H1 (cell line): ENCODE data around the gene PARD3. TPM values are rescaled to one million over a fixed set of nuclear protein-coding genes. Genes with fewer than 3 reads are reported as not detected.

Source experiments
- CTCF ChIA-PET: fragments of 300-600 bp; sonication (Branson Sonifier 250); formaldehyde crosslinking; loops from one replicate; lab custom pipeline; 2021; ENCODE audit not compliant: partially characterized antibody; lab: Charles Lee
- POLR2A ChIA-PET: fragments of 300-600 bp; sonication (Branson Sonifier 250); formaldehyde crosslinking; loops from one replicate; lab custom pipeline; 2021; ENCODE audit warnings: inconsistent platforms; ENCODE audit not compliant: partially characterized antibody; lab: Charles Lee
- DNase-seq, 2 experiments: peaks; one replicate each; pipeline versions ENCODE4 v3.0.0 to v3.0.0-alpha.2; 2010 to 2022; ENCODE audit warnings: low spot score in 2 of 2, low read depth in 1 of 2, mixed read lengths in 1 of 2
- FAIRE-seq: peaks from 2 replicates; lab custom pipeline; 2011; peaks lifted over from hg19 to GRCh38; lab: Jason Lieb, UNC
- H2AFZ ChIP-seq: 2 replicates; pipeline ENCODE4 v1.8.1; 2012; ENCODE audit warnings: low read length, inconsistent platforms
- H2AK5ac ChIP-seq: 2 replicates; pipeline ENCODE4 v1.6.1; 2013; ENCODE audit warnings: low read depth, low read length
- H2BK120ac ChIP-seq: replicated peaks from 2 replicates; pipeline ENCODE3; 2013; ENCODE audit warnings: low read depth, low read length, inconsistent platforms
- H2BK12ac ChIP-seq: 2 replicates; pipeline ENCODE4 v1.6.1; 2013; ENCODE audit warnings: low read depth, low read length
- H2BK15ac ChIP-seq: 2 replicates; pipeline ENCODE4 v1.6.1; 2013; ENCODE audit warnings: low read length
- H2BK20ac ChIP-seq: 2 replicates; pipeline ENCODE4 v1.6.1; 2013; ENCODE audit warnings: low read length
- H2BK5ac ChIP-seq: 2 replicates; pipeline ENCODE4 v1.6.1; 2013; ENCODE audit warnings: low read depth, low read length
- H3K14ac ChIP-seq: 2 replicates; pipeline ENCODE4 v1.6.1; 2013; ENCODE audit warnings: inconsistent platforms; ENCODE audit not compliant: insufficient read length
- H3K18ac ChIP-seq: 2 replicates; pipeline ENCODE4 v1.6.1; 2013; ENCODE audit warnings: low read length; ENCODE audit errors: extremely low read depth
- H3K23ac ChIP-seq: 2 replicates; pipeline ENCODE4 v1.6.1; 2013; ENCODE audit warnings: inconsistent platforms; ENCODE audit not compliant: insufficient read length
- H3K23me2 ChIP-seq: 2 replicates; pipeline ENCODE4 v1.6.1; 2013; ENCODE audit warnings: low read depth, low read length
- H3K27ac ChIP-seq: 2 replicates; pipeline ENCODE4 v1.6.1; 2011; ENCODE audit warnings: low read depth, low read length, inconsistent platforms
- H3K27me3 ChIP-seq, 4 experiments: replicated peaks in 1 of 4; 1 replicate in 1 of 4; 2 replicates in 3 of 4; pipeline versions ENCODE4 v1.6.1 to v1.8.1; 2011 to 2013; ENCODE audit warnings: low read length in 3 of 4, mild to moderate bottlenecking in 3 of 4, inconsistent platforms in 2 of 4, mixed read lengths in 2 of 4, moderate library complexity in 1 of 4; ENCODE audit not compliant: control insufficient read depth in 3 of 4, insufficient read depth in 3 of 4; ENCODE audit errors: extremely low read depth in 1 of 4
- H3K36me3 ChIP-seq, 4 experiments: 2 replicates each; pipeline versions ENCODE4 v1.6.1 to v1.8.1; 2011 to 2013; ENCODE audit warnings: mild to moderate bottlenecking in 4 of 4, low read length in 3 of 4, moderate library complexity in 2 of 4, control low read depth in 1 of 4, inconsistent platforms in 1 of 4; ENCODE audit not compliant: insufficient read depth in 4 of 4, control insufficient read depth in 2 of 4
- H3K4ac ChIP-seq: replicated peaks from 2 replicates; pipeline ENCODE3; 2013; ENCODE audit warnings: low read length, low read depth, mixed read lengths, inconsistent platforms; ENCODE audit not compliant: insufficient read length
- H3K4me1 ChIP-seq, 4 experiments: replicated peaks in 1 of 4; 1 replicate in 1 of 4; 2 replicates in 3 of 4; pipeline versions ENCODE4 v1.6.1 to v1.8.1; 2011 to 2013; ENCODE audit warnings: low read length in 3 of 4, inconsistent platforms in 2 of 4, mixed read lengths in 1 of 4; ENCODE audit not compliant: insufficient read depth in 4 of 4, control insufficient read depth in 3 of 4
- H3K4me2 ChIP-seq, 2 experiments: 2 replicates each; pipeline versions ENCODE4 v1.6.1 to v1.8.1; 2011 to 2013; ENCODE audit warnings: low read depth in 2 of 2, low read length in 2 of 2, control low read depth in 1 of 2, inconsistent platforms in 1 of 2, mild to moderate bottlenecking in 1 of 2; ENCODE audit not compliant: insufficient read depth in 1 of 2
- H3K4me3 ChIP-seq, 4 experiments: fragments of 200-600, 300-600 bp in 1 of 4; sonication (generic), shearing (Covaris generic), sonication (Bioruptor Twin) in 1 of 4; 2 replicates each; pipeline versions ENCODE4 v1.5.1 to v1.8.1; 2011 to 2016; ENCODE audit warnings: low read length in 4 of 4, low read depth in 3 of 4, control low read depth in 2 of 4, inconsistent platforms in 2 of 4, mild to moderate bottlenecking in 2 of 4, mixed read lengths in 1 of 4, moderate library complexity in 1 of 4; ENCODE audit not compliant: insufficient read depth in 2 of 4; ENCODE audit errors: extremely low read depth in 1 of 4
- H3K56ac ChIP-seq: replicated peaks from 2 replicates; pipeline ENCODE3; 2013; ENCODE audit warnings: low read depth, mild to moderate bottlenecking, mixed read lengths, low read length, inconsistent platforms; ENCODE audit not compliant: insufficient read length
- H3K79me1 ChIP-seq: 2 replicates; pipeline ENCODE4 v1.6.1; 2013; ENCODE audit warnings: low read depth, low read length, control low read depth
- H3K79me2 ChIP-seq, 2 experiments: 2 replicates each; pipeline versions ENCODE4 v1.6.1 to v1.8.1; 2012 to 2013; ENCODE audit warnings: low read length in 2 of 2, mild to moderate bottlenecking in 2 of 2, inconsistent platforms in 1 of 2; ENCODE audit not compliant: insufficient read depth in 2 of 2, control insufficient read depth in 1 of 2
- H3K9ac ChIP-seq, 4 experiments: replicated peaks in 1 of 4; 1 replicate in 1 of 4; 2 replicates in 3 of 4; pipeline versions ENCODE4 v1.6.1 to v1.8.1; 2011 to 2013; ENCODE audit warnings: low read depth in 3 of 4, low read length in 3 of 4, control low read depth in 2 of 4, mild to moderate bottlenecking in 2 of 4, moderate library complexity in 2 of 4, inconsistent platforms in 1 of 4; ENCODE audit errors: extremely low read depth in 1 of 4
- H3K9me3 ChIP-seq, 2 experiments: 2 replicates each; pipeline versions ENCODE4 v1.6.1 to v1.8.1; 2012 to 2013; ENCODE audit warnings: mild to moderate bottlenecking in 2 of 2, moderate library complexity in 2 of 2, control low read depth in 1 of 2, inconsistent platforms in 1 of 2, low read depth in 1 of 2, low read length in 1 of 2, mixed read lengths in 1 of 2; ENCODE audit not compliant: insufficient read depth in 2 of 2
- H4K20me1 ChIP-seq, 2 experiments: replicated peaks in 1 of 2; 2 replicates each; pipeline versions ENCODE3 to v1.8.1; 2011 to 2013; ENCODE audit warnings: inconsistent platforms in 2 of 2, low read length in 2 of 2, mild to moderate bottlenecking in 1 of 2; ENCODE audit not compliant: insufficient read depth in 2 of 2, control insufficient read depth in 1 of 2
- H4K5ac ChIP-seq: 2 replicates; pipeline ENCODE4 v1.6.1; 2013; ENCODE audit warnings: low read length, low read depth, mixed read lengths, inconsistent platforms; ENCODE audit not compliant: insufficient read length
- H4K8ac ChIP-seq: 2 replicates; pipeline ENCODE4 v1.8.0; 2013; ENCODE audit warnings: mild to moderate bottlenecking, moderate library complexity, low read length, inconsistent platforms; ENCODE audit not compliant: insufficient read depth; ENCODE audit errors: extremely low read depth
- H4K91ac ChIP-seq: replicated peaks from 2 replicates; pipeline ENCODE3; 2013; ENCODE audit warnings: low read length, mixed read lengths, inconsistent platforms; ENCODE audit not compliant: insufficient read length
- BACH1 ChIP-seq: IDR thresholded peaks from 2 replicates; pipeline ENCODE4 v1.6.1; 2012; ENCODE audit warnings: low read length, improper control_type of control experiment
- BCL11A ChIP-seq, 2 experiments: IDR thresholded peaks; one replicate each; pipeline ENCODE4 v1.6.1; 2011; ENCODE audit warnings: low read depth in 2 of 2, low read length in 2 of 2, mild to moderate bottlenecking in 2 of 2
- CTBP2 ChIP-seq: IDR thresholded peaks from 2 replicates; pipeline ENCODE4 v1.7.0; 2011; ENCODE audit warnings: borderline replicate concordance, mild to moderate bottlenecking, moderate library complexity, mixed read lengths, low read length; ENCODE audit not compliant: insufficient read depth, insufficient read length
- E2F6 ChIP-seq: IDR thresholded peaks from 2 replicates; pipeline ENCODE4 v1.6.1; 2012; ENCODE audit warnings: inconsistent platforms
- EGR1 ChIP-seq: IDR thresholded peaks from 2 replicates; pipeline ENCODE4 v1.6.1; 2011; ENCODE audit warnings: low read depth, low read length, borderline replicate concordance
- EZH2 ChIP-seq: fragments of 200-600 bp; sonication (generic); IDR thresholded peaks from 2 replicates; pipeline ENCODE4 v1.7.1; 2012; ENCODE audit warnings: low read depth, mild to moderate bottlenecking, moderate library complexity, low read length, inconsistent platforms; ENCODE audit not compliant: severe bottlenecking
- FOSL1 ChIP-seq: IDR thresholded peaks from 2 replicates; pipeline ENCODE4 v1.6.1; 2011; ENCODE audit warnings: mild to moderate bottlenecking, low read depth, low read length, moderate library complexity; ENCODE audit not compliant: insufficient read depth
- GTF2F1 ChIP-seq: IDR thresholded peaks from 2 replicates; pipeline ENCODE4 v1.6.1; 2012; ENCODE audit warnings: low read depth, low read length, improper control_type of control experiment, borderline replicate concordance
- PHF8 ChIP-seq: fragments of 200-600 bp; sonication (generic); conservative IDR thresholded peaks from 2 replicates; pipeline ENCODE4 v1.7.1; 2012; ENCODE audit warnings: low read depth, mild to moderate bottlenecking, inconsistent platforms, low read length, moderate library complexity
- RBBP5 ChIP-seq: IDR thresholded peaks from 2 replicates; pipeline ENCODE4 v1.7.1; 2012; ENCODE audit warnings: low read depth, mild to moderate bottlenecking, inconsistent platforms, low read length, moderate library complexity, borderline replicate concordance
- RXRA ChIP-seq: IDR thresholded peaks from 2 replicates; pipeline ENCODE4 v1.6.1; 2011; ENCODE audit warnings: low read depth, mild to moderate bottlenecking, low read length, moderate library complexity; ENCODE audit not compliant: insufficient read depth
- TAF7 ChIP-seq: optimal IDR thresholded peaks from 2 replicates; pipeline ENCODE3; 2011; ENCODE audit warnings: low read depth, mild to moderate bottlenecking, inconsistent platforms, low read length, moderate library complexity, borderline replicate concordance
- TEAD4 ChIP-seq: IDR thresholded peaks from 2 replicates; pipeline ENCODE4 v1.6.1; 2012; ENCODE audit warnings: low read depth, low read length, inconsistent platforms, mixed read lengths
- ZNF274 ChIP-seq: IDR thresholded peaks from 2 replicates; pipeline ENCODE4 v1.7.0; 2012; ENCODE audit warnings: low read length, borderline replicate concordance; ENCODE audit errors: extremely low read depth
- WGBS, 2 experiments: shearing (Covaris generic) in 1 of 2; methylation state at CpG; one replicate each; pipeline versions ENCODE4 v1.1.6 to v1.1.7; 2013 to 2015; ENCODE audit warnings: low lambda C conversion rate in 2 of 2, mixed read lengths in 2 of 2, inconsistent platforms in 1 of 2, low coverage in 1 of 2, missing lambda C conversion rate in 1 of 2; ENCODE audit not compliant: insufficient replicate concordance in 2 of 2, insufficient coverage in 1 of 2, insufficient read length in 1 of 2; ENCODE audit errors: extremely low coverage in 1 of 2, missing lambda C conversion rate in 1 of 2; 5-methylcytosine and 5-hydroxymethylcytosine counted together
- polyA plus RNA-seq, 7 experiments: library from polyadenylated mRNA; depleted of rRNA in 3 of 7; stranded (reverse) in 5 of 7; unstranded in 2 of 7; fragments of >200 nt in 5 of 7; fragments of 200-250 nt in 2 of 7; gene quantifications; 1 replicate in 5 of 7; 2 replicates in 1 of 7; 4 replicates in 1 of 7; pipeline versions ENCODE4 v1.2.1 to v1.2.3, GENCODE V29; 2011 to 2013; ENCODE audit warnings: missing spikeins in 2 of 7, mixed read lengths in 2 of 7
- total RNA-seq: library from RNA; stranded (reverse); fragmentation: NEBNext Ultra II Directional; extraction: Animal tissue kit (Norgen Biotek cat#: 25700); gene quantifications from 2 replicates; pipeline ENCODE4 v1.2.1, GENCODE V29; 2021

Gene PARD3
- total and polyA plus RNA-seq, 2 of the 8 experiments (the other 6 are each of a cell fraction or from before 2014, with no cell fraction given): 19.7 to 49.1 TPM

DNA sequence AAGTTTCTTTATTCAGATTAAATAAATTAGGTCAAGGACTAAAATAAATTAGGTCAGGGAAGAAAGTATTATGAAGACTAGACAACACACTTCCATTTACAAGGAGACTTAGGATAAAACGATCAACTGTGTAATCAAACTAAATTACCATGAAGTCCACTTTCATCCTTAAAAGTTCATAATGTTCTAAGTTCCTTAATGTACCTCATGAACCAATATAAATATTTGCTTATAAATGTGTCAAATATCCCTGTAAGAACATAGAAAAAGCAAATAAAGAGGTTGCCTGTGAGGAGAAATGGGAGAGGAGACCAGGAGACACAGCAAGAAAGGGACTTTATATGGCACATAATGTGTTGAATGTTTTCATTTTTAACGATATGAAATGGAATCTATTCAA is 345.6 kb downstream of the PARD3 start:
- no peaks in the 10 kb centered on the region for H3K23me2 ChIP-seq
- H3K4me1 ChIP-seq: no peaks in the 10 kb centered on the region
- no peak overlapping the region for H2BK15ac ChIP-seq
- H4K91ac ChIP-seq: no peak overlapping the region
- H3K9ac ChIP-seq: no peak overlapping the region
- no peak overlapping the region for H3K23ac ChIP-seq
- H3K4me3 ChIP-seq: no peak overlapping the region
- ChIA-PET CTCF (no interaction called here), POLR2A (no interaction called here)
- H3K27me3 ChIP-seq: no peaks in the 10 kb centered on the region
- DNase-seq (no peak), FAIRE-seq (no peak)
- H3K4me2 ChIP-seq: no peak overlapping the region
- H3K56ac ChIP-seq: no peak overlapping the region
- H3K14ac ChIP-seq: no peak overlapping the region
- no peak overlapping the region for H2BK5ac ChIP-seq
- H3K4ac ChIP-seq: no peak overlapping the region
- H4K5ac ChIP-seq: no peak overlapping the region
- no peak overlapping the region for H2BK20ac ChIP-seq
- H3K27ac ChIP-seq: no peak overlapping the region
- H4K20me1 ChIP-seq: no peaks in the 10 kb centered on the region
- no peak overlapping the region for H2BK120ac ChIP-seq
- WGBS, 2 experiments: 93% methylated on average over 2 of the region's 2 CpGs; no CpG with 5 or more reads in 1 of the 2 experiments
- H2AK5ac ChIP-seq: no peak overlapping the region
- no peak overlapping the region for H4K8ac ChIP-seq
- H3K79me1 ChIP-seq: no peaks in the 10 kb centered on the region
- H2AFZ ChIP-seq: no peak overlapping the region
- 0 out of 8 replicates have a peak, but pooled peaks cover 0 to 2% (median 0%) of the 10 kb centered on the region in 4 experiments for H3K36me3 ChIP-seq
- H3K79me2 ChIP-seq: no peaks in the 10 kb centered on the region
- H3K9me3 ChIP-seq: no peaks in the 10 kb centered on the region
- H3K18ac ChIP-seq: no peak overlapping the region
- H2BK12ac ChIP-seq: no peak overlapping the region
- TF ChIP-seq PHF8 (no peak), GTF2F1 (no peak), BACH1 (no peak), BCL11A (IDR thresholded peaks at IDR 0.05; ENCODE audit: low read depth in 2 of 2, low read length in 2 of 2) (no peak), EZH2 (no peak), TAF7 (no peak), RBBP5 (no peak), E2F6 (no peak), CTBP2 (no peak), TEAD4 (no peak), FOSL1 (no peak), EGR1 (no peak), ZNF274 (no peak), RXRA (no peak)
